Esophagus squamous epithelium (tissue), 5 donors: ENCODE measurements around the gene ANKRD6. TPM values are rescaled to one million over a fixed set of nuclear protein-coding genes. Genes with fewer than 3 reads are reported as not detected.

ENCODE experiments used
- DNase-seq: peaks from one replicate; lab custom pipeline; 2025; lab: John Stamatoyannopoulos, UW
- H3K27ac ChIP-seq, 4 donors: fragments of 200-600 bp; sonication (generic); one replicate each; pipeline ENCODE4 v1.5.1; 2016 to 2019; ENCODE audit warnings: mild to moderate bottlenecking in 1 of 4
- H3K27me3 ChIP-seq, 4 donors: fragments of 200-600 bp; sonication (generic); 1 replicate in 3 of 4; 2 replicates in 1 of 4; pipeline versions ENCODE4 v1.5.1 to v1.6.0; 2017 to 2021; ENCODE audit warnings: antibody characterized with exemption in 1 of 4
- H3K36me3 ChIP-seq, 3 donors: fragments of 200-600 bp; sonication (generic); one replicate each; pipeline ENCODE4 v1.5.1; 2016 to 2019
- H3K4me1 ChIP-seq, 3 donors: fragments of 200-600 bp; sonication (generic); one replicate each; pipeline ENCODE4 v1.5.1; 2017 to 2019
- H3K4me3 ChIP-seq, 4 donors: fragments of 200-600 bp; sonication (generic); 1 replicate in 3 of 4; 2 replicates in 1 of 4; pipeline ENCODE4 v1.5.1; 2016 to 2019; ENCODE audit warnings: mild to moderate bottlenecking in 2 of 4, moderate library complexity in 1 of 4
- H3K9me3 ChIP-seq, 3 donors: fragments of 200-600 bp; sonication (generic); one replicate each; pipeline ENCODE4 v1.5.1; 2016 to 2019
- CTCF ChIP-seq, 6 experiments: fragments of 450-650 bp in 4 of 6; fragments of 200-600 bp in 2 of 6; sonication (generic) in 2 of 6; IDR thresholded peaks; one replicate each; pipeline ENCODE4 v1.5.1; 2016 to 2019; ENCODE audit warnings: antibody characterized with exemption in 6 of 6, mild to moderate bottlenecking in 4 of 6, moderate library complexity in 4 of 6
- POLR2A ChIP-seq, 4 donors: fragments of 450-650 bp; IDR thresholded peaks; one replicate each; pipeline ENCODE4 v1.6.1; 2017; ENCODE audit warnings: antibody characterized with exemption in 4 of 4, mild to moderate bottlenecking in 4 of 4, moderate library complexity in 3 of 4
- WGBS, 2 donors: methylation state at CpG; one replicate each; pipeline ENCODE4 v1.1.5; 2018; 5-methylcytosine and 5-hydroxymethylcytosine counted together
- intact Hi-C: fragments of 100-400 bp; cut with DNase I; formaldehyde crosslinking; loops from one replicate; pipeline ENCODE4 v1.15.0; 2022
- total RNA-seq, 4 donors: library from RNA; depleted of rRNA; stranded (reverse); fragments of >200 nt; gene quantifications; one replicate each; pipeline ENCODE4 v1.1.0, GENCODE V29; 2016
- donor health status: DM: yes; HTN: yes; CAD: no.

The ANKRD6 gene
- total RNA-seq, 4 donors from 2014 or later: 5.8 to 12.0 (median 7.3) TPM

- DNase-seq: no peak
- 90 to 100% methylated on average over 2 of the region's 2 CpGs for WGBS, 2 donors
Observed at GRCh38 chr6:89501753-89502152, 68.8 kb downstream of the ANKRD6 start.

GRCh38 chr6:89503641-89504040, 70.7 kb downstream of the ANKRD6 start:
- Histone ChIP-seq H3K27me3 (no peaks in the 10 kb centered on the region), H3K36me3 (no peaks in the 10 kb centered on the region), H3K9me3 (no peaks in the 10 kb centered on the region), H3K4me1 (no peaks in the 10 kb centered on the region), H3K4me3 (no peak overlapping the region), H3K27ac (no peak overlapping the region)
- no peak for TF ChIP-seq CTCF (IDR thresholded peaks at IDR 0.05)
- TF ChIP-seq POLR2A (IDR thresholded peaks at IDR 0.05): no peak
- intact Hi-C loops: no loop called here
- no peak for DNase-seq
- WGBS, 2 donors: 92 to 96% methylated on average over 2 of the region's 2 CpGs

More at GRCh38 chr6:89501753-89502152, 68.8 kb downstream of the ANKRD6 start:
- no peak overlapping the region for H3K4me3 ChIP-seq
- no peaks in the 10 kb centered on the region for H3K36me3 ChIP-seq
- H3K27ac ChIP-seq: no peak overlapping the region
- no peaks in the 10 kb centered on the region for H3K4me1 ChIP-seq
- TF ChIP-seq POLR2A (IDR thresholded peaks at IDR 0.05): no peak
- no peaks in the 10 kb centered on the region for H3K9me3 ChIP-seq
- H3K27me3 ChIP-seq: no peaks in the 10 kb centered on the region
- intact Hi-C loops: no loop called here

GRCh38 chr6:89505847-89506246, 72.9 kb downstream of the ANKRD6 start:
- no peak for DNase-seq
- peaks cover 0 to 11% (median 0%) of the 10 kb centered on the region in 3 donors for H3K4me1 ChIP-seq
- TF ChIP-seq POLR2A (IDR thresholded peaks at IDR 0.05) (no peak), CTCF (IDR thresholded peaks at IDR 0.05) (no peak)
- no peaks in the 10 kb centered on the region for H3K9me3 ChIP-seq
- 95 to 96% methylated on average over 4 of the region's 4 CpGs for WGBS, 2 donors
- intact Hi-C loops: no loop called here
- no peaks in the 10 kb centered on the region for H3K27me3 ChIP-seq
- H3K27ac ChIP-seq: no peak overlapping the region
- no peaks in the 10 kb centered on the region for H3K36me3 ChIP-seq
- H3K4me3 ChIP-seq: no peak overlapping the region

GRCh38 chr6:89506716-89507617, 74.0 kb downstream of the ANKRD6 start:
- no peaks in the 10 kb centered on the region for H3K36me3 ChIP-seq
- TF ChIP-seq CTCF (IDR thresholded peaks at IDR 0.05): no peak
- TF ChIP-seq POLR2A (IDR thresholded peaks at IDR 0.05): no peak
- no peaks in the 10 kb centered on the region for H3K9me3 ChIP-seq
- H3K27ac ChIP-seq: no peak overlapping the region
- intact Hi-C loops: no loop called here
- no peak for DNase-seq
- 90 to 91% methylated on average over 3 of the region's 3 CpGs for WGBS, 2 donors
- H3K4me1 ChIP-seq: peaks cover 0 to 11% (median 0%) of the 10 kb centered on the region in 3 donors
- H3K27me3 ChIP-seq: no peaks in the 10 kb centered on the region
- no peak overlapping the region for H3K4me3 ChIP-seq

- Histone ChIP-seq H3K27me3 (no peaks in the 10 kb centered on the region), H3K27ac (no peak overlapping the region), H3K9me3 (no peaks in the 10 kb centered on the region), H3K4me1 (peaks cover 0 to 11% (median 0%) of the 10 kb centered on the region in 3 donors), H3K36me3 (no peaks in the 10 kb centered on the region), H3K4me3 (no peak overlapping the region)
- 81 to 82% methylated on average over 3 to 5 of the region's 8 CpGs for WGBS, 2 donors
- intact Hi-C loops: no loop called here
- DNase-seq: no peak
- TF ChIP-seq CTCF (IDR thresholded peaks at IDR 0.05) (no peak), POLR2A (IDR thresholded peaks at IDR 0.05) (no peak)
Observed at GRCh38 chr6:89508755-89509563, 76.0 kb downstream of the ANKRD6 start.
